T47D (cell line): Measurements from ENCODE around the gene IFT88.

ENCODE experiments used
- DNase-seq, 2 experiments: peaks; one replicate each; pipeline versions ENCODE4 v3.0.0 to v3.0.0-alpha.2; 2011 to 2012; ENCODE audit warnings: low read depth in 1 of 2, low spot score in 1 of 2
- JUND ChIP-seq: IDR thresholded peaks from 2 replicates; pipeline ENCODE4 v1.6.1; 2012; ENCODE audit warnings: low read depth
- in situ Hi-C: cut with HindIII; loops from 2 replicates; pipeline ENCODE4 v1.10.0; 2016; ENCODE audit warnings: low sequenced_read_pairs, low pct_unique_long_range_greater_than_20kb

IFT88 gene

DNA sequence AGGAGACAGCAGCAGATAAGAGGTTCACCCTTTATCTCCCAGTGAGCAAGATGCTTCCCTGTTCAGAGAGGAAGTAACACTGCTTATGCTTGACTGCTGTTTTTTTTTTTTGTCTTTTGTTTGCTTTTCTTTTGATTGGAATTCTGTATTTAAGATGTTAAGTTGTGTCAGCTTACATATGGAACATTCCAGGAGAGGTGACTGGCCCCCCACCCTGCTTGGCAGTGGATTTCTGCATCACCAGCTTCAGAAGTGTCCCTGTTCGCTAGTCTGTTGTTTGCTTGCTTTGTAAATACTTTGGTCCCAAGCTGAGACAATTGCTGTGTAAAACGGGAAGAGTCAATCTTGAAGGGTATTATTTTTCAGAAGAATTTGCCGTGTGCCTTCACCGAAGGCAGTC lies 43.0 kb downstream of the IFT88 start:
- in situ Hi-C loops = no loop called here
- TF ChIP-seq JUND = no peak
- no peak for DNase-seq

DNA sequence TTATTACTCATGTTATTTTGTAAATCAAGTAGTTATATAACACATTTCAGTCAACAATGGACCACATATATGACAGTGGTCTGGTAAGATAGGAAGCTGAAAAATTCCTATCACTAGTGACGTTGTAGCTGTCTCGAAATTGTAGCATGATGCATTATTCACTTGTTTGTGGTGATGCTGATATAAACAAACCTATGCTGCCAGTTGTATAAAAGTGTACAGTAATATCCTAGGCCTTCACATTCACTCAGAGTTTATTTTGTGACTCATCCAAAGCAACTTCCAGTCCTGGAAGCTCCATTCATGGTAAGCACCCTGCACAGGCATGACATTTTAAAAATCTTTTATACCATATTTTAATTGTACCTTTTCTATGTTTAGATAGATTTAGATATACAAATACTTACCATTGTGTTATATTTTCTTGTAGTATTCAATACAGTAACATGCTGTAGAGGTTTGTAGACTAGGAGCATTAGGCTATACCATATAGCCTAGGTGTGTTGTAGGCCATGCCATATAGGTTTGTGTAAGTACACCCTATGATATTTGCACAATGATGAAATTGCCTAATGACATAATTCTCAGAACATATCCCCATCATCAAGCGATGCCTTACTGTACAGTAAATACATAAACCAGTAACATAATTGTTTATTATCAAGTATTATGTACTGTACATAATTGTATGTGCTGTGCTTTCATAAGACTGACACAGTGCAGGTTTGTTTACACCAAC lies 49.3 kb downstream of the IFT88 start:
- DNase-seq = no peak
- in situ Hi-C loops = no loop called here

DNA sequence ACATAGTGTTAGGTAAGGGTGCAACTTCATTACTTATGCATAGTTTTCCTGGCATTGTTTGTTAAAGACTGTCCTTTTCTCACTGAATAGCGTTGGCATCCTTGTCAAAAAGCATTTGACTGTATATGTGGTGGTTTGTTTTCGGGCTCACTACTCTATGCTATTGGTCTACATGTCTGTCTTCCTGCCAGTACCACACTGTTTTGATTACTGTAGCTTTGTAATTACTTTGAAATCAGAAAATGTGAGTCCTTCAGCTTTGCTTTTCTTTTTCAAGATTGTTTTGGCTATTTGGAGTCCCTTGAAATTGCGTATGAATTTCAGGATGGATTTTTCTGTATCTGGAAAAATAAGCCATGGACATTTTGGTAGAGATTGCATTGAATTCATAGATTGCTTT lies 56.0 kb downstream of the IFT88 start:
- in situ Hi-C loops = no loop called here
- no peak for DNase-seq
- TF ChIP-seq JUND = no peak

More for the DNA sequence above, 49.3 kb downstream of the IFT88 start:
- no peak for TF ChIP-seq JUND

DNA sequence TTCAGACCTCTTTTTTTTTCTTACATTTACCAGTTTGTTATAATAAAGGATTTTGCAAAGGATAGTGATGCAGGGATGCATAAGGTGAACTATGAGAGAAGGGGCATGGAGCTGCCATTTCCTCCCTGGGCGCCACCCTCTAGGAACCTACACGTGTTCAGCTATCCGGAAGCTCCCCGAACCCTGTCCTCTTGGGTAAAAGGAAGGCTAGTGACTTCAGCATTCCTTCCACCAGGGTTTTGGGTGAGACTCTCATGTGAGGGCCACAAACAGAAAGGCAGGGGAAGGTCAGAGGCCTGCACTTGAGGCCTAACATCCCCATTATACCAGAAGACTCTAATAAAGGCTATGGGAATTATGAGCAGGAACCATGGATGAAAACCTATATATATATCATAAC lies 57.3 kb downstream of the IFT88 start:
- in situ Hi-C loops = no loop called here
- no peak for DNase-seq
- no peak for TF ChIP-seq JUND

DNA sequence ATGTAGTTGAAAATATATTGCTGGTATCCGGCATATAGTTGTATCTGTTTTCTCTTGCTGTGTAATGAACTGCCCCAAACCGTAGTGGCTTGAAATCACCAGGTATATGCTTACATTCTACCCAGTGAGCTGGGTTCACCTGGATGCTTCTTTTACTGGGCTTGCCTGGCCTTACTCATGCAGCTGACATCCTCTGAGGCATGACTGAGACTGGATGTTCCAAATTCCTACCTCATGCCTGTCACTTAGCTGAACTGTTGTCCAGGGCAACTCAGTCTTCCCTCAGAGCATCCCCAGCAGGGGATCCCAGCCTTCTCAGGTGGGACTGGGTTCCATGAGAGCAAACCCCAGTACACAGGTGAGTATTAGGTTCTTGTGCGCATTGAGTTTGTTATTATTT lies 66.8 kb downstream of the IFT88 start:
- in situ Hi-C loops = no loop called here
- no peak for DNase-seq
- no peak for TF ChIP-seq JUND

DNA sequence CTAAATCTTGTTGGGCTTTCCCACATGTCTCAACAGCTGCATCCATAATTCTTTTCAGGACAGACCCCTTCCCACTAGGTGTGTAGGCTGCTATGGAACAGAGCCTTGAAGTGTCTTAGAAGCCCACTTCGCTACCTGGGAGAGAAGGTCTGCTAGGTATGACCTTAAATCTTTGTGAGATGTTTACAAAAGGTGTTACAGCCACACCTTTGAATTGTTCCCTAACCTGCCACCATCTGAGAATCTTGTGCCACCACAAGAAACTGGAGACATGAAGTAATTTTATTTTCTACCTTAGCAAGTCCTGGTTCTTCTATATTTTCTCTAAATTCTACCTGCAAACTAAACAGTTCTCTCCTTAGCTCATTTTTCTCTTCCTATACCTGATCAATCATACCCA lies 69.1 kb downstream of the IFT88 start:
- TF ChIP-seq JUND = no peak
- in situ Hi-C loops = no loop called here

DNA sequence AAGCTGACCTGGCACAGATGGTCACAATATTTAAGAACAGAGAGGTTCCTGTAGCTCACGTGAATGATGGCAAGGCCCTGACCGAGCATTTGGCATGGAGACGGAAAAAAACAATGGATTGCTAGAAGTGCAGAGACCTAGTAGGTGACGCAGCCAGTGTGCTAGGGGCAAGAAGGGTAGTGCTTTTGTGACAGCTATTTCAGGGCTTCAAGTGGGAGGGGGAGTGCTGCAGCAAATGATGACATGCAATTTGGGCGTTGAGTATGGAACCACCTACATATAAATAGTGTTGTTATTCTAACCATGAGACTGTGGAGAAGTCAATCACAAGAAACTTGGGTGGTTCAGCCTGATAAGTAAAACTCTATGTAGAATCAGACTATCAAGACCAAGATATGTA lies 70.9 kb downstream of the IFT88 start:
- in situ Hi-C loops = no loop called here
- no peak for TF ChIP-seq JUND

More for the DNA sequence above, 69.1 kb downstream of the IFT88 start:
- no peak for DNase-seq

DNA sequence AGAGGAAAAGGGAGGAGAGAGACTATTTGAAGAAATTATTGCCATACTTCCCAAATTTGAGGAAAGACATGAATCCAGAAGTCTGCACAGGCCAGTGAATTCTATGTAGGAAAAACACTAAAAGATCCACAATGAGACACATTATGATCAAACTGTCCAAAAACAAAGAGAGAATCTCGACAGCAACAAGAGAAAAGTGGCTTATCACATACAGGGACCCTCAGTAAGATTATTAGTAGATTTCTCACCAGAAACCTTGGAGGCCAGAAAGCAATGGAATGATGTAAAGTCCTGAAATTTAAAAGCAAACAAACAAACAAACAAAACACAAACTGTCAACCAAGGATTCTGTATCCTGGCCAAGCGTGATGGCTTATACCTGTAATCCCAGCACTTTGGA lies 80.8 kb downstream of the IFT88 start:
- DNase-seq = no peak
- no peak for TF ChIP-seq JUND
- in situ Hi-C loops = no loop called here

More for the DNA sequence above, 70.9 kb downstream of the IFT88 start:
- DNase-seq = no peak

DNA sequence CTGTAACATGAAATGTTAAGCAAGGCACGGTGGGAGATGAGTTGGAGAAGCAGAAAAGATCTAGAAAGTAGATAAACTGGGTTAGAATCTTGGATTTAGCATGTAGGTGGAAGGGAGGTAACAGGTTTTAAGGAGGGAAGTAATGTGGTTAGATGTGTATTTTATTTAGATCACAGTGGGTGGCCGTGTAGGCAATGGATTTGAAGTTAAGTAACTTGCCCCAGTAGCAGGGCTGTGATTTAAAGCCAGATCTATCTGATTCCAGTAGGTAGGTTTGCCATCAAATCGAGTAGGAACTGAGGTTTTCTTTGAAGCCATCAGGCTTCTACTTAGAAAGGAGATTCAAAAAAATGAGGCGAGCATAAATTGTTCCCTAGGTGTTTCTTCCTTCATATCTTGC lies 86.0 kb downstream of the IFT88 start:
- in situ Hi-C loops = no loop called here
- no peak for DNase-seq
- no peak for TF ChIP-seq JUND

DNA sequence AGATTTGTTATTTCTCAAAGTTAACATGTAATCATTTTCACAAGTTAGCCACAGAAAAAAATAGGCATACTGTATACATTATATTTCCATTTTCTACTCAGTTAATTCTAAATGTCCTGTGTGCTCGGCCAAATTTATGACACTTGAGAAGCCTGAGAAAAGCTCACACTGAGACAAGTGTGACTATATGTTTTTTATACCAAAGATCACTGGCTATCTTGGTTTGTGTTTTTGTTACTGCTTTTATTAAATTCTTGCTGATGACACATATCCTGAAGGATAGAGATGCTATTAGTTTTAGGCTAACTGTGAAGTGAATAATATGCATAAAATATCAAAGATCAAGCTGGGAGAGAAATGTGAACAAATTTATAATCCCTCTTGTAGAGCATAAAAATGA lies 87.2 kb downstream of the IFT88 start:
- DNase-seq = no peak
- in situ Hi-C loops = no loop called here
- no peak for TF ChIP-seq JUND

DNA sequence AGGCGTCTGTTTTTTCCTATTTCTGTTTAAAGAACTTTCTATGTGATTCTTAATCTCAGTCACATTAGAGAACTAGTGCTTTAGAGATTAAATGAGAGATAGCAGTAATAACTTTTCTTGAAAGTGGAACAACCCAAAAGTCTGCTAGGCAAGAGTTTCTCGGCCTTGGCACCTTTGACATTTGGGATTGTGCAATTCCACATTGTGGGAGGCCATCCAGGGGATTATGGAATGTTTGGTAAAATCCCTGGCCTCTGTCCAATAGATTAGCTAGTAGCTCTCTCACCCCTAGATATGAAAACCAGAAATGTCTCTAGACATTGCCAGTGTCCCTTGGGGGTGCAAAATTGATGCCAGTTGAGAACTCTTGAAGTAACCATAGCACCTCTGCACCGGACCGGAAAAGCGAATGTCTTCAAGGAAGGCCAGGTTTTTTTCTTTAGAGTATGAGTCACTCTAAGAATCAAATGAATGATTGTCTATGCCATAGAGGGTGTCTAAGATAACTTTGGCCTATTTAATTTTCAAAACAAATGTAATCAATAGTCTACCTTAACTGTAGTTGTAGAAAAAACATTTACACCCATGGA lies 91.6 kb downstream of the IFT88 start:
- in situ Hi-C loops = no loop called here
- DNase-seq = no peak
- no peak for TF ChIP-seq JUND

DNA sequence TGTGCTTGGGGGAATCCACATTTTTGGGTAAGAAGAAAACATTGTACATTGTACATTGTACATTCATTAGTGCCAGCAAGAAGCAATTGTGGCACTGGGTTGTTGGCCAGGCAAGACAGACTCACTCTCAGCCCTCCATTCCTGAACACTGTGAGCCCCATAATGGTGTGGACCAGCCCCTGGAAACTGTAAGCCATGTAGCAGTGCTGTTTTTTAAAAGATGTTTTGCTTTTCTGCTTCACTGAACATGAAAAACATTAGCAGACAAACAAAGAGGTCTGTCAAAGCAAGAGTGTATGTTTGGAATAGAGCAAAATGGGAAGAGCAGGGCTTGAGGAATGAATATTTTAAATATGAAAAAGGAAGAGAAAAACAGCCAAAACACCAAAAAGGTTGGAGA lies 97.4 kb downstream of the IFT88 start:
- no peak for DNase-seq
- TF ChIP-seq JUND = no peak
- in situ Hi-C loops = no loop called here

DNA sequence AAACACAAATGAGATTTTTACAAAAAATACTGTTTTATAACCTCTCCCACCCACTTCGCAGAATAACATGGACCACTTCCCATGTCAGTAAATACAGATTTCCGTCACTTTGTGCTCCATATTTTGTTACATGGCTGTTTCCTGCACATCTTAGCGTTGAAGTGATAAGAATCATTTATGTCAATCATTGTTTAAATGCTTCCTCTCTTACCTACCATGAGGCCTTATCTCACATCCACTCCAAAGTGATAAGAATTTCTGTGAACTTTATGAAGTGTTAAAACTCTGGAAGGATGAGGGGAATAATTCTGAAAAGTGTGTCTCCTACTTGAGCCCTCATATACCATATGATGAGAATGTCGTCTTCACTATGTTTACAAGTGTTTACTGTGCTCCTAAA lies 100.0 kb downstream of the IFT88 start:
- TF ChIP-seq JUND = no peak
- in situ Hi-C loops = no loop called here
- no peak for DNase-seq
